Measurements from ENCODE around the gene ZFP3.

ZFP3 gene

GRCh38 chr17:5034063-5034462 is 44.2 kb upstream of the ZFP3 start:
- Histone ChIP-seq H3K9me3 (ENCODE audit: severe bottlenecking) (no peaks in the 10 kb centered on the region), H3K27ac (ENCODE audit: poor library complexity, severe bottlenecking) (no peak overlapping the region), H3K4me3 (ENCODE audit: severe bottlenecking) (no peak overlapping the region), H3K36me3 (ENCODE audit: low read depth) (no peaks in the 10 kb centered on the region), H3K4me1 (ENCODE audit: insufficient read depth, poor library complexity, severe bottlenecking) (no peaks in the 10 kb centered on the region), H3K27me3 (ENCODE audit: insufficient read depth, poor library complexity, severe bottlenecking) (no peaks in the 10 kb centered on the region)
- no peak for TF ChIP-seq CTCF (IDR thresholded peaks at IDR 0.05; ENCODE audit: poor library complexity, severe bottlenecking)
- ATAC-seq (ENCODE audit: low read depth): no peak
- no peak for DNase-seq (ENCODE audit: low spot score)

GRCh38 chr17:5034651-5035050 is 43.6 kb upstream of the ZFP3 start:
- Histone ChIP-seq H3K27me3 (ENCODE audit: insufficient read depth, poor library complexity, severe bottlenecking) (no peaks in the 10 kb centered on the region), H3K27ac (ENCODE audit: poor library complexity, severe bottlenecking) (no peak overlapping the region), H3K36me3 (ENCODE audit: low read depth) (no peaks in the 10 kb centered on the region), H3K4me3 (ENCODE audit: severe bottlenecking) (no peak overlapping the region), H3K9me3 (ENCODE audit: severe bottlenecking) (no peaks in the 10 kb centered on the region), H3K4me1 (ENCODE audit: insufficient read depth, poor library complexity, severe bottlenecking) (no peaks in the 10 kb centered on the region)
- TF ChIP-seq CTCF (IDR thresholded peaks at IDR 0.05; ENCODE audit: poor library complexity, severe bottlenecking): no peak
- no peak for DNase-seq (ENCODE audit: low spot score)
- ATAC-seq (ENCODE audit: low read depth): no peak

- Histone ChIP-seq H3K36me3 (ENCODE audit: low read depth) (no peaks in the 10 kb centered on the region), H3K27me3 (ENCODE audit: insufficient read depth, poor library complexity, severe bottlenecking) (no peaks in the 10 kb centered on the region), H3K4me3 (ENCODE audit: severe bottlenecking) (peak within 1 kb of the TSS; percentile 26), H3K9me3 (ENCODE audit: severe bottlenecking) (no peaks in the 10 kb centered on the region), H3K4me1 (ENCODE audit: insufficient read depth, poor library complexity, severe bottlenecking) (no peaks in the 10 kb centered on the region), H3K27ac (ENCODE audit: poor library complexity, severe bottlenecking) (no peak within 1 kb of the TSS)
- TF ChIP-seq CTCF (IDR thresholded peaks at IDR 0.05; ENCODE audit: poor library complexity, severe bottlenecking): no peak
- ATAC-seq (ENCODE audit: low read depth): peak; percentile 25; the same call in 1 of the 3 replicates
- no peak for DNase-seq (ENCODE audit: low spot score)
Measured at GRCh38 chr17:5035315-5035714, 43.0 kb upstream of the ZFP3 start, which contains the start of gene SLC52A1. SLC52A1 (minus strand) TSS chr17:5035426; CDS start chr17:5034606, 820 bp downstream.

GRCh38 chr17:5042157-5043022 is 35.9 kb upstream of the ZFP3 start:
- ATAC-seq (ENCODE audit: low read depth) (no peak), DNase-seq (ENCODE audit: low spot score) (no peak)
- Histone ChIP-seq H3K36me3 (ENCODE audit: low read depth) (no peaks in the 10 kb centered on the region), H3K9me3 (ENCODE audit: severe bottlenecking) (no peaks in the 10 kb centered on the region), H3K27me3 (ENCODE audit: insufficient read depth, poor library complexity, severe bottlenecking) (no peaks in the 10 kb centered on the region), H3K27ac (ENCODE audit: poor library complexity, severe bottlenecking) (no peak overlapping the region), H3K4me1 (ENCODE audit: insufficient read depth, poor library complexity, severe bottlenecking) (no peaks in the 10 kb centered on the region), H3K4me3 (ENCODE audit: severe bottlenecking) (no peak overlapping the region)
- TF ChIP-seq CTCF (IDR thresholded peaks at IDR 0.05; ENCODE audit: poor library complexity, severe bottlenecking): no peak

- DNase-seq (ENCODE audit: low spot score) (no peak), ATAC-seq (ENCODE audit: low read depth) (no peak)
- H3K9me3 ChIP-seq (ENCODE audit: severe bottlenecking): no peaks in the 10 kb centered on the region
- TF ChIP-seq CTCF (IDR thresholded peaks at IDR 0.05; ENCODE audit: poor library complexity, severe bottlenecking): no peak
- no peaks in the 10 kb centered on the region for H3K4me1 ChIP-seq (ENCODE audit: insufficient read depth, poor library complexity, severe bottlenecking)
- no peak overlapping the region for H3K27ac ChIP-seq (ENCODE audit: poor library complexity, severe bottlenecking)
- H3K4me3 ChIP-seq (ENCODE audit: severe bottlenecking): no peak overlapping the region
- H3K36me3 ChIP-seq (ENCODE audit: low read depth): no peaks in the 10 kb centered on the region
- no peaks in the 10 kb centered on the region for H3K27me3 ChIP-seq (ENCODE audit: insufficient read depth, poor library complexity, severe bottlenecking)
Measured at GRCh38 chr17:5043524-5043923, 34.7 kb upstream of the ZFP3 start.

Data from RWPE2 (cell line).